CD4-positive, alpha-beta memory T cell (primary cell): Measurements from ENCODE around the gene ZNF837. TPM values are rescaled to one million over a fixed set of nuclear protein-coding genes. Genes with fewer than 3 reads are reported as not detected.

ENCODE experiments used
- CTCF ChIA-PET: fragments of 350-600 bp; sonication (Branson Sonifier 250); formaldehyde crosslinking; loops from one replicate; lab custom pipeline; 2021; ENCODE audit warnings: inconsistent platforms; ENCODE audit not compliant: partially characterized antibody; lab: Charles Lee
- POLR2A ChIA-PET: fragments of 350-600 bp; sonication (Branson Sonifier 250); formaldehyde crosslinking; loops from one replicate; lab custom pipeline; 2021; ENCODE audit not compliant: partially characterized antibody; lab: Charles Lee
- DNase-seq, 5 donors: peaks; one replicate each; pipeline versions ENCODE4 v3.0.0 to v3.0.0-alpha.2; 2020 to 2022; ENCODE audit warnings: mixed read lengths in 1 of 5
- H3K27ac ChIP-seq: one replicate; pipeline ENCODE4 v1.7.0; 2013; ENCODE audit warnings: low read depth, low read length
- H3K27me3 ChIP-seq: 2 replicates; pipeline ENCODE4 v1.7.0; 2013; ENCODE audit warnings: mild to moderate bottlenecking, low read length, moderate library complexity; ENCODE audit not compliant: insufficient read depth
- H3K36me3 ChIP-seq: 2 replicates; pipeline ENCODE4 v1.7.0; 2013; ENCODE audit warnings: mild to moderate bottlenecking, low read length, moderate library complexity; ENCODE audit not compliant: insufficient read depth
- H3K4me1 ChIP-seq: 2 replicates; pipeline ENCODE4 v1.7.0; 2013; ENCODE audit warnings: mild to moderate bottlenecking, low read length, moderate library complexity; ENCODE audit not compliant: insufficient read depth
- H3K4me3 ChIP-seq, 2 donors: one replicate each; pipeline ENCODE4 v1.7.0; 2013; ENCODE audit warnings: low read length in 2 of 2, mild to moderate bottlenecking in 1 of 2
- H3K9me3 ChIP-seq, 2 donors: one replicate each; pipeline ENCODE4 v1.7.0; 2013; ENCODE audit warnings: low read length in 2 of 2, control low read depth in 1 of 2; ENCODE audit not compliant: control insufficient read depth in 1 of 2
- H3K27ac Mint-ChIP-seq, 7 donors: one replicate each; pipeline ENCODE4 v1.8.0; 2020 to 2021; ENCODE audit warnings: mixed read lengths in 7 of 7, mild to moderate bottlenecking in 6 of 7, inconsistent platforms in 3 of 7, moderate library complexity in 3 of 7
- H3K27me3 Mint-ChIP-seq, 2 donors: one replicate each; pipeline ENCODE4 v1.8.0; 2020 to 2021; ENCODE audit warnings: mixed read lengths in 2 of 2
- H3K36me3 Mint-ChIP-seq, 2 donors: one replicate each; pipeline ENCODE4 v1.8.0; 2020 to 2021; ENCODE audit warnings: mixed read lengths in 2 of 2, inconsistent platforms in 1 of 2, mild to moderate bottlenecking in 1 of 2
- H3K4me1 Mint-ChIP-seq, 4 donors: one replicate each; pipeline ENCODE4 v1.8.0; 2020 to 2021; ENCODE audit warnings: mixed read lengths in 4 of 4, mild to moderate bottlenecking in 1 of 4
- H3K4me3 Mint-ChIP-seq, 8 donors: one replicate each; pipeline ENCODE4 v1.8.0; 2020 to 2021; ENCODE audit warnings: mixed read lengths in 8 of 8, mild to moderate bottlenecking in 7 of 8, moderate library complexity in 6 of 8, inconsistent platforms in 3 of 8
- H3K9me3 Mint-ChIP-seq, 8 donors: one replicate each; pipeline ENCODE4 v1.8.0; 2020 to 2021; ENCODE audit warnings: mixed read lengths in 8 of 8, mild to moderate bottlenecking in 5 of 8, inconsistent platforms in 3 of 8, moderate library complexity in 1 of 8
- intact Hi-C: fragments of 100-400 bp; cut with micrococcal nuclease; formaldehyde crosslinking; loops from one replicate; pipeline ENCODE4 v1.15.1; 2023
- microRNA-seq: library from miRNA; unstranded; fragments of <30 nt; microRNA quantifications from one replicate; pipeline ENCODE4 v1.2.0, GENCODE V29; 2021; ENCODE audit warnings: borderline replicate concordance, borderline number of aligned reads, borderline microRNAs expressed, mixed read lengths
- polyA plus RNA-seq, 2 donors: library from polyadenylated mRNA; unstranded; fragments of 300-500 nt; fragmentation: Illumina TruSeq; gene quantifications; one replicate each; pipeline ENCODE4 v1.2.3, GENCODE V29; 2021
- total RNA-seq, 2 experiments: library from RNA; stranded (reverse); gene quantifications; one replicate each; pipeline ENCODE4 v1.2.3, GENCODE V29; 2021

Gene ZNF837
- total and polyA plus RNA-seq, 4 experiments from 2014 or later, result 3.4 to 4.6 (median 3.6) TPM

DNA sequence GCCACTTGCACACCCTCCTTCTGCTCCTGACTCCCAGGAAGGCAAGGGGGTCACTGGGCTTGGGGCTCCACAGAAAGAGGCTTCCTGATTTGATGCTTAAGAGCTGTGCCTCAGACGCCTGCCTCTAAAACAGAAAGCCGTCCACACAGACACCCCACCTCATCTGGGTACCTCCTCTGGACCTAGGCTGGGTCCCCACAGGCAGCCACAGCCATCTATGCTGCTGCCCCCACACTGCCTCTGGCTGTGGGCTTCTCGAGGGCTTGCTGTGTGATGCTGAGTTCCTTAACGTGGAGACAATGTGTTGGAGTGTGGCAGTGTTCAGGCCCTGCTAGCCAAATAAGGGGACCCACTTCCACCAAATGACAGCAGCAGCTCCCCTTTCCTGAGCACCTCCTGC, 62.5 kb downstream of the ZNF837 start:
- intact Hi-C loops, result no loop called here
- Histone ChIP-seq H3K4me1 (no peaks in the 10 kb centered on the region), H3K27me3 (no peaks in the 10 kb centered on the region), H3K27ac (no peak overlapping the region), H3K4me3 (no peak overlapping the region), H3K9me3 (no peaks in the 10 kb centered on the region), H3K36me3 (peaks cover 19% of the 10 kb centered on the region)
- POLR2A ChIA-PET, result interaction anchor here (0.6 to 1.4 kb wide), 3 partner anchors 29 to 46 kb away, joined by 3 to 4 read pairs (median 3); partner anchors contain the start of gene ZNF497
- Mint-ChIP-seq H3K4me3 (no peak overlapping the region), H3K27me3 (no peaks in the 10 kb centered on the region), H3K9me3 (no peaks in the 10 kb centered on the region), H3K36me3 (peaks cover 20 to 24% of the 10 kb centered on the region in 2 donors), H3K4me1 (peaks cover 0 to 3% (median 0%) of the 10 kb centered on the region in 4 donors), H3K27ac (peak overlapping the region in 1 of 7 donors; percentile 22)
- CTCF ChIA-PET, result interaction anchor here (1.3 kb wide), 1 partner anchor 9 kb away, joined by 4 read pairs; no protein-coding TSS in a partner anchor
- no peak for DNase-seq

Small RNA genes lying within 50 kb of the gene (microRNA-seq; reads per million reads assigned to microRNA genes)
- not detected for gene MIR4754
- not detected for gene MIR6806

Other genes starting within 250 kb of the ZNF837 start
- gene ZNF329, start 230.2 kb downstream of the ZNF837 start, total RNA-seq, result 10 to 100 TPM; 14.2 to 17.4 TPM
- gene ZNF329, start 230.2 kb downstream of the ZNF837 start, polyA plus RNA-seq, result 1 to 10 TPM; 2.9 to 8.0 TPM
- gene ZNF274, start 198.0 kb downstream of the ZNF837 start, total RNA-seq, result 10 to 100 TPM; 76.5 to 77.1 TPM
- 10 to 100 TPM; 26.8 to 35.2 TPM for gene ZNF274, start 198.0 kb downstream of the ZNF837 start, polyA plus RNA-seq
- gene ZNF544, start 152.1 kb downstream of the ZNF837 start, total RNA-seq, result 10 to 100 TPM; 63.3 to 67.6 TPM
- gene ZNF544, start 152.1 kb downstream of the ZNF837 start, polyA plus RNA-seq, result 10 to 100 TPM; 13.7 to 23.0 TPM
- gene ZNF8, start 102.1 kb downstream of the ZNF837 start, total RNA-seq, result 10 to 100 TPM in 1 of 2 experiments, 1 to 10 TPM in 1; 9.5 to 10.2 TPM
- under 1 TPM; 0.63 to 0.94 TPM for gene ZNF8, start 102.1 kb downstream of the ZNF837 start, polyA plus RNA-seq
- 10 to 100 TPM; 72.3 to 76.6 TPM for gene ERVK3-1, start 75.7 kb downstream of the ZNF837 start, total RNA-seq
- 10 to 100 TPM; 59.3 to 73.9 TPM for gene ERVK3-1, start 75.7 kb downstream of the ZNF837 start, polyA plus RNA-seq
- gene ZSCAN22, start 54.0 kb downstream of the ZNF837 start, total RNA-seq, result 1 to 10 TPM; 5.0 to 5.3 TPM
- 1 to 10 TPM in 1 of 2 donors, under 1 TPM in 1; 0.36 to 3.5 TPM for gene ZSCAN22, start 54.0 kb downstream of the ZNF837 start, polyA plus RNA-seq
- 10 to 100 TPM; 15.8 to 19.0 TPM for gene A1BG, start 27.5 kb downstream of the ZNF837 start, total RNA-seq
- 10 to 100 TPM; 44.7 to 47.9 TPM for gene A1BG, start 27.5 kb downstream of the ZNF837 start, polyA plus RNA-seq
- gene ZNF497, start 18.3 kb downstream of the ZNF837 start, total RNA-seq, result 1 to 10 TPM; 1.7 to 2.0 TPM
- gene ZNF497, start 18.3 kb downstream of the ZNF837 start, polyA plus RNA-seq, result 1 to 10 TPM in 1 of 2 donors, under 1 TPM in 1; 0.46 to 1.2 TPM
- 1,000 to 10,000 TPM; 1,267 to 1,360 TPM for gene RPS5, start 6.2 kb upstream of the ZNF837 start, total RNA-seq
- 1,000 to 10,000 TPM; 1,172 to 1,304 TPM for gene RPS5, start 6.2 kb upstream of the ZNF837 start, polyA plus RNA-seq
- gene RNF225, start 14.6 kb upstream of the ZNF837 start, total RNA-seq, result under 1 TPM in 1 of 2 experiments, not detected in 1; 0.47 TPM
- gene RNF225, start 14.6 kb upstream of the ZNF837 start, polyA plus RNA-seq, result not detected
- gene ZNF584, start 27.6 kb upstream of the ZNF837 start, total RNA-seq, result 10 to 100 TPM; 10.3 to 10.7 TPM
- gene ZNF584, start 27.6 kb upstream of the ZNF837 start, polyA plus RNA-seq, result 1 to 10 TPM; 6.6 to 9.1 TPM
- gene ZNF132, start 59.1 kb upstream of the ZNF837 start, total RNA-seq, result 10 to 100 TPM in 1 of 2 experiments, 1 to 10 TPM in 1; 9.5 to 11.7 TPM
- 1 to 10 TPM in 1 of 2 donors, under 1 TPM in 1; 0.43 to 1.8 TPM for gene ZNF132, start 59.1 kb upstream of the ZNF837 start, polyA plus RNA-seq
- gene ZNF324B, start 70.6 kb upstream of the ZNF837 start, total RNA-seq, result 10 to 100 TPM; 13.1 to 13.7 TPM
- gene ZNF324B, start 70.6 kb upstream of the ZNF837 start, polyA plus RNA-seq, result 1 to 10 TPM; 1.2 to 1.5 TPM
- 10 to 100 TPM; 27.6 TPM for gene ZNF324, start 86.0 kb upstream of the ZNF837 start, total RNA-seq
- 10 to 100 TPM in 1 of 2 donors, 1 to 10 TPM in 1; 5.6 to 17.0 TPM for gene ZNF324, start 86.0 kb upstream of the ZNF837 start, polyA plus RNA-seq
- 10 to 100 TPM; 16.4 to 19.5 TPM for gene ZNF446, start 95.3 kb upstream of the ZNF837 start, total RNA-seq
- 1 to 10 TPM; 1.4 to 5.5 TPM for gene ZNF446, start 95.3 kb upstream of the ZNF837 start, polyA plus RNA-seq
- gene SLC27A5, start 131.0 kb upstream of the ZNF837 start, total RNA-seq, result 10 to 100 TPM; 10.5 to 12.2 TPM
- gene SLC27A5, start 131.0 kb upstream of the ZNF837 start, polyA plus RNA-seq, result 10 to 100 TPM; 16.1 to 23.6 TPM
- gene ZBTB45, start 138.8 kb upstream of the ZNF837 start, total RNA-seq, result 10 to 100 TPM; 19.8 TPM
- gene ZBTB45, start 138.8 kb upstream of the ZNF837 start, polyA plus RNA-seq, result 1 to 10 TPM; 1.9 to 6.2 TPM
- 100 to 1,000 TPM; 342 to 348 TPM for gene TRIM28, start 163.0 kb upstream of the ZNF837 start, total RNA-seq
- gene TRIM28, start 163.0 kb upstream of the ZNF837 start, polyA plus RNA-seq, result 10 to 100 TPM; 19.4 to 70.9 TPM
- 10 to 100 TPM; 81.1 to 88.4 TPM for gene CHMP2A, start 174.1 kb upstream of the ZNF837 start, total RNA-seq
- 100 to 1,000 TPM; 200 to 238 TPM for gene CHMP2A, start 174.1 kb upstream of the ZNF837 start, polyA plus RNA-seq
- 10 to 100 TPM; 55.1 to 58.3 TPM for gene UBE2M, start 177.6 kb upstream of the ZNF837 start, total RNA-seq
- 10 to 100 TPM; 12.4 to 23.8 TPM for gene UBE2M, start 177.6 kb upstream of the ZNF837 start, polyA plus RNA-seq
- 10 to 100 TPM; 42.7 to 44.4 TPM for gene MZF1, start 192.3 kb upstream of the ZNF837 start, total RNA-seq
- gene MZF1, start 192.3 kb upstream of the ZNF837 start, polyA plus RNA-seq, result 1 to 10 TPM; 5.2 to 8.9 TPM